Measurements from ENCODE around the gene NSD2. TPM values are rescaled to one million over a fixed set of nuclear protein-coding genes. Genes with fewer than 3 reads are reported as not detected.

NSD2 gene
- total RNA-seq, 1 experiment from 2014 or later = 136 TPM

GRCh38 chr4:1958276-1959103 lies 87.3 kb downstream of the NSD2 start:
- no peaks in the 10 kb centered on the region for H4K20me1 ChIP-seq (ENCODE audit: control insufficient read depth, insufficient read depth, insufficient read length)
- H2AFZ ChIP-seq (ENCODE audit: low read length) = no peak overlapping the region
- Mint-ChIP-seq H3K27ac (peak overlapping the region in 2 of 3 experiments; percentile 24 to 65; a peak in 2 of 7 replicates), H3K4me3 (no peak overlapping the region), H3K9me3 (no peaks in the 10 kb centered on the region), H3K27me3 (ENCODE audit: low read depth) (no peaks in the 10 kb centered on the region), H3K4me1 (no peaks in the 10 kb centered on the region), H3K36me3 (ENCODE audit: insufficient read depth in 1 of 3, low read depth in 3 of 3) (peaks cover 43 to 88% (median 86%) of the 10 kb centered on the region in 3 experiments; a peak in 6 of 7 replicates)
- no peaks in the 10 kb centered on the region for H3K27me3 ChIP-seq (ENCODE audit: insufficient read depth, low read length)
- no peak overlapping the region for H2BK5ac ChIP-seq (ENCODE audit: insufficient read length, low read length)
- H2BK120ac ChIP-seq (ENCODE audit: low read depth, low read length, poor library complexity, severe bottlenecking) = no peak overlapping the region
- no peak for DNase-seq
- no peak overlapping the region for H3T11ph ChIP-seq (ENCODE audit: low read length)
- H3K56ac ChIP-seq (ENCODE audit: insufficient read length, low read depth, low read length) = no peak overlapping the region
- no peak overlapping the region for H2BK15ac ChIP-seq (ENCODE audit: low read depth, low read length)
- H3K79me1 ChIP-seq (ENCODE audit: insufficient read depth, low read depth, low read length, poor library complexity, severe bottlenecking) = no peaks in the 10 kb centered on the region
- no peaks in the 10 kb centered on the region for H3K4me1 ChIP-seq (ENCODE audit: insufficient read depth, low read length)
- H2AK5ac ChIP-seq (ENCODE audit: insufficient read length, low read length) = no peak overlapping the region
- no peaks in the 10 kb centered on the region for H3K9me3 ChIP-seq (ENCODE audit: control insufficient read depth, low read depth, low read length)
- H3K14ac ChIP-seq (ENCODE audit: insufficient read depth, low read length) = no peak overlapping the region
- H4K91ac ChIP-seq (ENCODE audit: insufficient read length, low read depth, low read length) = no peak overlapping the region
- H3K9ac ChIP-seq (ENCODE audit: extremely low read depth, insufficient read length, low read length) = no peak overlapping the region
- no peak overlapping the region for H4K5ac ChIP-seq (ENCODE audit: insufficient read length, low read depth, low read length)
- H2BK12ac ChIP-seq (ENCODE audit: insufficient read length, low read depth, low read length) = no peak overlapping the region
- H2BK20ac ChIP-seq (ENCODE audit: low read depth, low read length, poor library complexity, severe bottlenecking) = no peak overlapping the region
- WGBS (ENCODE audit: extremely low coverage, insufficient read length, low lambda C conversion rate) = no CpG with 5 or more reads among the region's 15 CpGs
- no peak overlapping the region for H3K27ac ChIP-seq (ENCODE audit: insufficient read length, low read depth, low read length)
- no peak overlapping the region for H3K23ac ChIP-seq (ENCODE audit: insufficient read length, low read depth, low read length)
- no peak overlapping the region for H3K18ac ChIP-seq (ENCODE audit: insufficient read length, low read depth, low read length)
- H4K8ac ChIP-seq (replicated peaks; ENCODE audit: insufficient read length, low read depth, low read length) = no peak overlapping the region
- H3K4ac ChIP-seq (ENCODE audit: low read depth, low read length) = no peak overlapping the region
- H3K79me2 ChIP-seq (ENCODE audit: insufficient read depth, low read length) = no peaks in the 10 kb centered on the region
- H3K23me2 ChIP-seq (ENCODE audit: insufficient read length, low read depth, low read length, poor library complexity, severe bottlenecking) = no peaks in the 10 kb centered on the region
- TF ChIP-seq CTCF (conservative IDR thresholded peaks at IDR 0.05) = no peak
- H3K4me2 ChIP-seq (ENCODE audit: insufficient read depth, insufficient read length, low read length) = no peak overlapping the region

Data from H9 (cell line).